ENCODE data around the gene SMAD7. TPM values are rescaled to one million over a fixed set of nuclear protein-coding genes. Genes with fewer than 3 reads are reported as not detected.

The SMAD7 gene
- total RNA-seq, 2 donors from 2014 or later = 21.2 to 21.6 TPM

DNA sequence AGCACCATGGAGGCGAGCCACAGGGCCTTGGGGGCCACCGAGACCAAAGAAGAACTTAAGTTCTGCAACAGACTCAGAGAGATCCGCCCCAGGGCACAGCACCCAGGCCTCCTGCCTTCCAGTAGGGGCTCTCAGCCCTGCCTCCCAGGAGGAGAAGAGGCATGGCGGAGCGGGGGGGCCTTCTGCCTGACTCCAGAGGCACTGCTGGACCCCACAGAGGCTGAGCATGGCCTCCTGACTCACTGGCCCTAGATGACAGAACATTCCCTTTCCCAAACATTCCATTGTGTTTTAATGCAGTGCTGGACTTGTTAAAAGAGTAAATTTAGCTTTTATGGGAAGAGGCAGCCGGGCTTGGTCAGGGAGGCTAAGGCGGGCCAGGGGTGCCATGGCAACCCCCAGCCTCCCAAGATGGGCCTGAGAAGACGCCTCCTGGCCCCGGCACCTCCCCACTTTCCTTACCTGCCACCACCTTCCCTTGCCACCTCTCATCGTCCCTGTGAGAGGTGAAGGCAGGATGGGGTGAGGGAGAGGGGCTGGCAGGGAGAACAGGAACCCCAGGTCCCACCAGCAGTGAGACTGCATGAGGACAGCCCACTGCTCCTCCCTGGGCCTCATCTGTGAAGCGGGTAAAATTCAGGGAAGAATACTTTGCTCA lies 65.4 kb downstream of the SMAD7 start:
- H3K36me3 ChIP-seq = no peaks in the 10 kb centered on the region
- H3K9ac ChIP-seq (ENCODE audit: low read depth in 2 of 2, low read length in 2 of 2) = no peak overlapping the region
- no peak for DNase-seq
- H3K4me3 ChIP-seq = no peak overlapping the region
- intact Hi-C loops (cut with DNase I) = no loop called here
- H3K4me1 ChIP-seq = no peaks in the 10 kb centered on the region
- H3K27me3 ChIP-seq = no peaks in the 10 kb centered on the region
- no peaks in the 10 kb centered on the region for H3K9me3 ChIP-seq
- no peak overlapping the region for H3K27ac ChIP-seq
- TF ChIP-seq, protein P1, sequence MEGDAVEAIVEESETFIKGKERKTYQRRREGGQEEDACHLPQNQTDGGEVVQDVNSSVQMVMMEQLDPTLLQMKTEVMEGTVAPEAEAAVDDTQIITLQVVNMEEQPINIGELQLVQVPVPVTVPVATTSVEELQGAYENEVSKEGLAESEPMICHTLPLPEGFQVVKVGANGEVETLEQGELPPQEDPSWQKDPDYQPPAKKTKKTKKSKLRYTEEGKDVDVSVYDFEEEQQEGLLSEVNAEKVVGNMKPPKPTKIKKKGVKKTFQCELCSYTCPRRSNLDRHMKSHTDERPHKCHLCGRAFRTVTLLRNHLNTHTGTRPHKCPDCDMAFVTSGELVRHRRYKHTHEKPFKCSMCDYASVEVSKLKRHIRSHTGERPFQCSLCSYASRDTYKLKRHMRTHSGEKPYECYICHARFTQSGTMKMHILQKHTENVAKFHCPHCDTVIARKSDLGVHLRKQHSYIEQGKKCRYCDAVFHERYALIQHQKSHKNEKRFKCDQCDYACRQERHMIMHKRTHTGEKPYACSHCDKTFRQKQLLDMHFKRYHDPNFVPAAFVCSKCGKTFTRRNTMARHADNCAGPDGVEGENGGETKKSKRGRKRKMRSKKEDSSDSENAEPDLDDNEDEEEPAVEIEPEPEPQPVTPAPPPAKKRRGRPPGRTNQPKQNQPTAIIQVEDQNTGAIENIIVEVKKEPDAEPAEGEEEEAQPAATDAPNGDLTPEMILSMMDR (IDR thresholded peaks at IDR 0.05) = no peak

DNA sequence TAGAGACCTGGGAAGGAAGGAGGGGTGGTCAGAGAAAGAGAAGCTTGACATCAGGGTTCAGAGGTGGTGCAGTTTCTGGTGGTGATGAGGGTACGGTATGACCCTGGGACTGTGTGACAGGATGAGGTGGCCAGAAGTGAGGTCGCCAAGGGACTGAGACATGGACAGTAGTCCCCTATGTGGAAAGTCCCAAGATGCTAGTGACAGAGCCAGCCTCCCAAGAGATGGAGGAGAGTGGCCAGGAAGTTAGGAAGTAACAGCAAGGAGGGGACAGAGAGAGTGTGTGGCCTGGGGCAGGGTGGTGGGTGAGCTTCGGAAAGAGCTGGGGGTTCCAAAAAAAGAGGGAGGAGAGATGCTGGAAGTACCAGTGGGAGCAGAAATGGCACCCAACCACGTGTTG lies 66.0 kb downstream of the SMAD7 start:
- H3K36me3 ChIP-seq = no peaks in the 10 kb centered on the region
- no peak for DNase-seq
- H3K9ac ChIP-seq (ENCODE audit: low read depth in 2 of 2, low read length in 2 of 2) = no peak overlapping the region
- H3K9me3 ChIP-seq = no peaks in the 10 kb centered on the region
- H3K4me1 ChIP-seq = no peaks in the 10 kb centered on the region
- H3K27ac ChIP-seq = no peak overlapping the region
- intact Hi-C loops (cut with DNase I) = no loop called here
- H3K4me3 ChIP-seq = no peak overlapping the region
- TF ChIP-seq, protein P1 (IDR thresholded peaks at IDR 0.05) = no peak
- H3K27me3 ChIP-seq = no peaks in the 10 kb centered on the region

GRCh38 chr18:48884306-48884705 lies 66.5 kb downstream of the SMAD7 start:
- TF ChIP-seq, protein P1 (IDR thresholded peaks at IDR 0.05) = no peak
- Histone ChIP-seq H3K36me3 (no peaks in the 10 kb centered on the region), H3K4me1 (no peaks in the 10 kb centered on the region), H3K27me3 (no peaks in the 10 kb centered on the region), H3K4me3 (no peak overlapping the region), H3K9me3 (no peaks in the 10 kb centered on the region), H3K27ac (no peak overlapping the region), H3K9ac (ENCODE audit: low read depth in 2 of 2, low read length in 2 of 2) (no peak overlapping the region)
- intact Hi-C loops (cut with DNase I) = no loop called here
- DNase-seq = no peak

DNA sequence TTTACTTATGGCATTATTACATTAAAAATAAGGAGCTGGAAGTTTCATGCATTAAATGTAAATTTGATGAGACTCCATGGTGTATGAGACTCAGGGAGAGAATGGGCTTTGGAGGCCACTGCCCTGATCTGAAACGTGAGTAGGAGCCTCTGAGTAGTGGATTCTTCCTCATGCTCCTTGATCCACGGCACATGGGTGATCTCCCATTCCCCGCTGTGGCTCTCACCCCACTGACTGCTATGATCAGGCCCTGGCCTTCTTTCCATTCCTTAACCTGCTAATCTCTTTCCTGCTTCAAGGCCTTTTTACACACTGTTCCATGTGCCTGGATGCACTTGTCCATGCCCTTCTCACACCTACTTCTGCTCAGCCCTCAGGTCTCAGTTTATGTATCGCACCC lies 68.4 kb downstream of the SMAD7 start:
- TF ChIP-seq, protein P1 (IDR thresholded peaks at IDR 0.05) = no peak
- Histone ChIP-seq H3K4me3 (no peak overlapping the region), H3K9ac (ENCODE audit: low read depth in 2 of 2, low read length in 2 of 2) (no peak overlapping the region), H3K4me1 (no peaks in the 10 kb centered on the region), H3K36me3 (no peaks in the 10 kb centered on the region), H3K9me3 (no peaks in the 10 kb centered on the region), H3K27me3 (no peaks in the 10 kb centered on the region), H3K27ac (no peak overlapping the region)
- no peak for DNase-seq
- intact Hi-C loops (cut with DNase I) = no loop called here

DNA sequence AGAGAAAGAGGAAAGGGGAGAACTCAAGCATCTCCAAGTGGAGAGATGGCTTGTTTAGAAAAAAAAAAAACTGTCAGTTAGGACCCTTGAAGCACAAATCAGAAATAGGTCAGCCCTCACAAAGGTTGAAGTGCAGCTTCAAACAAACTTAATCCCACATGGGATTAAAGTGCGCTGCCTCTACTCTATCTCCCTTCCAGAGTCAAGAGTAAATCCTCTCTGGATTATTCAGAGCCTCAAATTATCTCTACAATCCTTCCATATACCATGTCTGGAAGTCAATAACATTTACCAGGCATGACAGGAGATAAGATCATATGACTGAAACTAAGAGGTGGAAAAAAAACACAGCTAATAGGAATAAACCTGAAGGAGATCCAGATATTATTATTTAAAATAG lies 69.8 kb downstream of the SMAD7 start:
- no peaks in the 10 kb centered on the region for H3K9me3 ChIP-seq
- H3K4me3 ChIP-seq = no peak overlapping the region
- H3K27me3 ChIP-seq = no peaks in the 10 kb centered on the region
- intact Hi-C loops (cut with DNase I) = no loop called here
- H3K4me1 ChIP-seq = no peaks in the 10 kb centered on the region
- H3K27ac ChIP-seq = no peak overlapping the region
- TF ChIP-seq, protein P1 (IDR thresholded peaks at IDR 0.05) = no peak
- no peaks in the 10 kb centered on the region for H3K36me3 ChIP-seq
- no peak overlapping the region for H3K9ac ChIP-seq (ENCODE audit: low read depth in 2 of 2, low read length in 2 of 2)
- DNase-seq = no peak
